OCI-LY7 (cell line): ENCODE measurements around the gene TEN1.

Experiments used
- CTCF ChIP-seq: fragments of 200-600 bp; sonication (generic); conservative IDR thresholded peaks from 2 replicates; pipeline ENCODE4 v1.5.1; 2014; ENCODE audit warnings: mild to moderate bottlenecking, antibody characterized with exemption, low read length, moderate library complexity, mixed read lengths
- EZH2phosphoT487 ChIP-seq: fragments of 200-600 bp; sonication (generic); IDR thresholded peaks from 2 replicates; pipeline ENCODE4 v1.6.1; 2018; ENCODE audit warnings: low read depth, borderline replicate concordance, mild to moderate bottlenecking, mixed run types, antibody characterized with exemption, low read length, moderate library complexity, mixed read lengths

- TF ChIP-seq CTCF, result no peak
- TF ChIP-seq EZH2phosphoT487, result no peak
These were observed 29.2 kb downstream of the TEN1 start for GRCh38 chr17:76008208-76008607.
